HG03066 (cell line): ENCODE data around the gene FREM2.

Experiments used
- ATAC-seq: cut with Tn5 transposase; IDR thresholded peaks from one replicate; pipeline ENCODE4 v1.9.1; 2021; ENCODE audit warnings: low read depth; ENCODE audit not compliant: unreplicated experiment

FREM2 gene, protein sequence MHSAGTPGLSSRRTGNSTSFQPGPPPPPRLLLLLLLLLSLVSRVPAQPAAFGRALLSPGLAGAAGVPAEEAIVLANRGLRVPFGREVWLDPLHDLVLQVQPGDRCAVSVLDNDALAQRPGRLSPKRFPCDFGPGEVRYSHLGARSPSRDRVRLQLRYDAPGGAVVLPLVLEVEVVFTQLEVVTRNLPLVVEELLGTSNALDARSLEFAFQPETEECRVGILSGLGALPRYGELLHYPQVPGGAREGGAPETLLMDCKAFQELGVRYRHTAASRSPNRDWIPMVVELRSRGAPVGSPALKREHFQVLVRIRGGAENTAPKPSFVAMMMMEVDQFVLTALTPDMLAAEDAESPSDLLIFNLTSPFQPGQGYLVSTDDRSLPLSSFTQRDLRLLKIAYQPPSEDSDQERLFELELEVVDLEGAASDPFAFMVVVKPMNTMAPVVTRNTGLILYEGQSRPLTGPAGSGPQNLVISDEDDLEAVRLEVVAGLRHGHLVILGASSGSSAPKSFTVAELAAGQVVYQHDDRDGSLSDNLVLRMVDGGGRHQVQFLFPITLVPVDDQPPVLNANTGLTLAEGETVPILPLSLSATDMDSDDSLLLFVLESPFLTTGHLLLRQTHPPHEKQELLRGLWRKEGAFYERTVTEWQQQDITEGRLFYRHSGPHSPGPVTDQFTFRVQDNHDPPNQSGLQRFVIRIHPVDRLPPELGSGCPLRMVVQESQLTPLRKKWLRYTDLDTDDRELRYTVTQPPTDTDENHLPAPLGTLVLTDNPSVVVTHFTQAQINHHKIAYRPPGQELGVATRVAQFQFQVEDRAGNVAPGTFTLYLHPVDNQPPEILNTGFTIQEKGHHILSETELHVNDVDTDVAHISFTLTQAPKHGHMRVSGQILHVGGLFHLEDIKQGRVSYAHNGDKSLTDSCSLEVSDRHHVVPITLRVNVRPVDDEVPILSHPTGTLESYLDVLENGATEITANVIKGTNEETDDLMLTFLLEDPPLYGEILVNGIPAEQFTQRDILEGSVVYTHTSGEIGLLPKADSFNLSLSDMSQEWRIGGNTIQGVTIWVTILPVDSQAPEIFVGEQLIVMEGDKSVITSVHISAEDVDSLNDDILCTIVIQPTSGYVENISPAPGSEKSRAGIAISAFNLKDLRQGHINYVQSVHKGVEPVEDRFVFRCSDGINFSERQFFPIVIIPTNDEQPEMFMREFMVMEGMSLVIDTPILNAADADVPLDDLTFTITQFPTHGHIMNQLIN (N-terminal part only)

DNA sequence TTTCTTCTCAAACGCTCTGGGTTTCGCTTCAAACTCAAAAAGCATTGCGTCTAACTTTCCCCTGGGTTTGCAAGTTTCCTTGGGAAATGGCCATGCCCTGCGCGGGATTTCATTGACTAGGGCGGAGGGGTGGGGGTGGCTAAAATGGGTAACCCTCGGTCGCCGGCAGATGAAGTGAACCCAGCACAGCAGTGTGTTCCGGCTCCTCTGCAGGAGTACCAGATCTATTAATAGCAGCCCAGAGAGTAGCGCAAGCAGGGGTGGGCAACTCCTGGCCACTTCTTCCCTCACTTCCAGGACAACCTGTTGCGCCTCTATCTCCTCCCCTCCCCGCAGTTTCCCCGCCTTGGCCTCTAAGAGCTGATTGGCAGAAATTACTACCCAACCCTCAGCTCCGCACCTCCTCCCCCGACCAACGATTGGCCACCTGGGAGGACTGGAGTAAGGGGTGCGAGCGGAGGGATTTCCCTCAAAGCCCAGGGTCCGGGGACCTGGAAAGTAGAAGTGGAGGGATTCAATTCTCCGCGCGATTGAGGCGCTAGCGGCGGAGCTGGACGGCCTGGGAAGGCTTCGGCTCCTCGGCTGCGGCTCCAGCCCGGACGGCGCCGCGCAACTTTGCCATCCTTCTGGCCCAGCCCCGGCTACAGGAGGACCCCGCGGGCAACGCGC, at the start of gene FREM2:
Gene FREM2, plus strand, starts transcription at position 501 of the 669 bp plus-strand sequence. CDS start 268 bp downstream, outside the sequence.
- no peak for ATAC-seq

- no peak for ATAC-seq
Observed at GRCh38 chr13:38637576-38637975, 49.3 kb upstream of the FREM2 start.

DNA sequence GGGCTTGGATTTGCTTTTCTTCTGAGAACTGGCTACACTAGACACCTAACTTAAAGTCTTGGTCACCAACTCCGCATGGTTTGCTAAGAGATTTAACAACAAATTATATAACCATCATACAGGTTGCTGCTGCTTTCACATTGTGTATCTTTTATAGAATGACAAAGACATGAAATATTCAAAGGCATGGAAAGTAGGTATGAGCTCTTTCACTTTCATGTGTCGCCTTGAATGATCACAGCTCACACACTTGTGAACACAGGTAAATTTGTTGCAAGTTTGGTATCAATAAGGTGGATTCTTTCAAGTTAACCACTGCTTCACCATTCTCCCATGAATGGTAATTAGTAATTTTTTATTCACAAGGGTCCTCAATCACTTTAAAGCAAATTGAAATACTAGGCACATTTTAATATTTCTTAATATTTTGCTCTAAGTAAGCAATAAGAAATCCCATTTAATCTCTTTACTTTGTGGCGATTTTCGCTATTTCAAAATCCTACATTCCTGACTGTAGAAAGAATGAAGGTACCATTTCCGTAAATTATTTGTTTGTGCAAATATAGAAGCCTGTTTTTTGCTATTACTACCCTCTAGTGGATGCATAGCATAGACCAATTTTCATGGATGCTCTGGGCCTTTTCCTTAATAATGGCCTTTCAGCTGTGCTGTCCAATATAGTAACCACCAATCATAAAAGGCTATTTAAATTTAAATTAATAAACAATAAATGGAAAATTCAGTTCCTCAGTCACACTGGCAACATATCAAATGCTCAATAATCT, 45.5 kb upstream of the FREM2 start:
- ATAC-seq = no peak

DNA sequence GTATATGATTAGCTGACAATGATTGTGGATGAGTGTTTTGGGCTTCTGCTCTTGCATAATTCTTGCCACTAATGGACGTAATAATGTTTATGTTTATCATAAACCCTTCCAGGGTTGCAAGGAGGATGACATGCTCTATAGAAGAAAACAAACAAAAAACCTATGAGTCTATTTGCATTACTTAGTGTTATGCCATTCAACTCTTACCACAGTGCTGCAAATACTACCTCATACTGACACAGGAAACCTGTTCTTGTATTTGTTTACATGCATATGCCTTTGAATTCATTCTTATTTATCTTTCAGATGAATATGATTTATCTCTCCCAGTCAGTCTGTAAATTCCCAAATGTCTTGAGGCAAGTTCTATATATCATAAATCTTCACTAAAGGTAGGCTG, 39.6 kb upstream of the FREM2 start:
- no peak for ATAC-seq

- ATAC-seq = no peak
Observed at GRCh38 chr13:38648912-38649311, 38.0 kb upstream of the FREM2 start.

DNA sequence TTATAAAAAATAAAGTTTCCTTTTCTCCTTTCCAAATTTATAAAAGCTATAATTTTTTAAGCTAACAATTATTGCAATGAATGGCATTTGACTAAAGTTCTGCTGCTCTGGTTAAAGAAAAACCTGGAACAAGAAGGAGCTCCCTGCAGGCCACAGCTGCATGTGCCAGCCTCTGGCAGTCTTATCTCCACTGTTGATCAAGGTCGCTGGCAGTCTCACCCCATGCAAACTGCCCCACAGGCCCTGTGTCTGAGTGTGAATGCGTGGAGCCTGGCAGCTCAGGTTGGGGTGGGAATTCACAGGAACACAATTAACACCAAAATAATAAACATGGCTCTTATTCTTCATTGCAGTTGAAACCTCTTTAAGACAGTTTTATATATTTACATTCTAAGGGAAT, 30.2 kb upstream of the FREM2 start:
- ATAC-seq = no peak

DNA sequence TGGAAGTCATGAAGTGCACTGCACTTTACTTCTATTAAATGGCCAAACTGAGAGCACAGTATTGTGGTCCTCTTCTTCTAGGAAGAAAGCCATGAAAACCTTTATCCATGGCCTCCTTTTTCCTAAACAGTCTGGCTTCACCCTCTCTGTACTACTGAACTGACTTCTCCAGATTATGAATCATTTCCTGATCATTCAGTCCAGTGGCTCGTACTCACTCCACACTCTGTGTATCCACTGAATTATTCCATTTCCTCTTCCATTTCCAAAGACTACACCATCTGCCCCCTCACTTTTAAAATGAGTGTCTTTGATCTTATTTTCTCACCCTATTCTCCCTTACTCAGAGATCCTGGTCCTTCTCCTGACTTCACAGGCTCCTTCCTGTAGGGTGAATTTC, 29.7 kb upstream of the FREM2 start:
- no peak for ATAC-seq

DNA sequence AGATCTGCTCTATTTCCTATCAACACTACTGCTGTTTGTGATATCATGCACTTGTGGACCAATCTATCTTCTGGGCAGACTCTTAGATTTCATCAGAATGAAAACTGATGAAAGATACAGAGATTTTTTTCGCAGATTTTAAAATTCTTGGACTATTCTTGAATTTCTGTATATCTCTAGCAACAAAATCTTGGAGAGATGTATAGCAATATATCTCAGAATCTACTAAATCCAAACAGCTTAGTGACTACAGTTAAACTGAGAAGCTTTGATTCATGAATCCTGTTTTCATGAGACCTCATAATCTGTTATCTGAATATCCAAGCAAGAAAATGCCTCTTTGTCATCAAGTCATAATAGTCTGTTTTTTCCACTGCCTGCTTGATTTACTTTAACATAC, 28.0 kb upstream of the FREM2 start:
- no peak for ATAC-seq

DNA sequence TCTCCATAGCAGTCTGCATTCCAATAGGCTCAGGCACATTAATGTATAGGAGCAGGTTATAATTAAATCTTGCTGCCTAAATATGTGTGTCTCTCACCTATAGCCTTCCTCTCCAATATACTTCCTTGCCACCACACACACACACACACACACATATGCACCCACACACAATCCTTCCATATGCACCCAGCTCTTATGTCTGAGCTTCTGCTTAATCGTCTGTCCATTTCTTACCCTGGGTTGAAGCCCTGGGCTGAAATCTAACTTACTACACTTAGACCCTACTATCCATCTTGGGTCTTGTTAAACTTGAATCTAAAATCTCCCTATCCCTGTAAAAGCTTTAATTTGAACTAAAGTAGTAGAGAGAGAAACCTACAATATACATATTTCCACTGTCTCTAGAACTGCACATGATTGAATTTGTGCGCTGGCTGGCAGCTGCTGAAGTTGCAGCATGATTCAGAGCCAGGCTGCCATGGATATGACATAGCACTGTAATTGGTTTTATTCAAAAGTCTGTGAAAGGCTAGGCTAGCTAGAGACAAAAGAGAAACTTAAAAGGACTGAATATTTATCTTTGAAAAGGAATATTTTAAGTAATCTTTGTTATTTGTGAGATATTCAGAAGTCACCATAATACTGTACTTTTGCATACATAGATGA, 25.7 kb upstream of the FREM2 start:
- ATAC-seq = no peak

GRCh38 chr13:38662362-38662761, 24.5 kb upstream of the FREM2 start:
- ATAC-seq = no peak

GRCh38 chr13:38664906-38665305, 22.0 kb upstream of the FREM2 start:
- no peak for ATAC-seq

- ATAC-seq = no peak
Observed at GRCh38 chr13:38667526-38668109, 19.3 kb upstream of the FREM2 start.

DNA sequence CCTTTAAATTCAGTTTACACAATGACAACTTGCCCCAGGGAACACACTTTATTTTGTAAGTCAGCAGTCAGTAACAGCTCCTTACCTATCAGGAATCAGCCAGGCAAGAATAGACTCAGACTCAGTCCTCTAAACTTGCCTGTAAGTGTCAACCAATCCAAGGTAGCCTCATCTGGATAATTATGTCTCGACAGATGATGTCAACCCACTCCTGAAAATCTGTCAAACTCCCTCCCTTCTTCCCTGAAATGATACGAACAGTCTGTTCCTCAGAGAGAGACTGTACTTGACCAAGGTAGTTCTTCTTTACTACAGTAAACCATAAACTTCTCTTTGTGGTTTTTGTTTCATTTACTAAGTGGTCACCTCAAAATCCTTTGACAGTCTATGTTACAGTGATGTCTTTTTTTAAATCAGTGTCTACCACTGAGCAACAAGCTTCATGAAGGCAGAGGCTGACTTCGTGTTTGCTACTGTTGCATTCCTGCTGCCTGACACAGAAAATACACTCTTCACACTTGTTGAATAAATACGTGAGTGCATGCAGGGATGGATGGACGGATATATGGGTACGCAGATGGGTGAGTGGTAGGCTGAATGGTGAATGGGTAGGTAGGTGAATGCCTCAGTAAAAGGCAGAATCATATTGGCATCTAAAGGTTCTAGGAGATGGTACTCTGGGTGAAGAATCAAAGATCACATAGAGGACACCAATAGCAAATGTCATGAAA, 17.5 kb upstream of the FREM2 start:
- no peak for ATAC-seq

DNA sequence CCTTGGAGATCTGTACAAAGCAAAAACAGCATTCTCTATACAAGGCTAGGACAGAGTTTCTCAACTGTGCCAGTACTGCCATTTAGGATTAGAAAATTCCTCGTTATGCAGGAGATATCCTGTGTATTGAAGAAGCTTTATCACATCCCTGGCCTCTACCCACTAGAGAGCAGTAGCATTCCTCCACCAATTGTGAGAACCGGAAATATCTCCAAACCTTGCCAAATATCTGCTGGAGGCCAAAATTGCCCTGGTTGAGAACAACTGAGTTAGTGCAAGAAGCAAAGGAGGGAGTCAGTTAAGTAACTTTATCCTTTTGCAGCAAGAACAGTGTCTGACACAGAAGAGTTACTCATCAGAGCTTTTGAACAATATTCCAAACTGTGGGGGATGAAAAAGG, 16.2 kb upstream of the FREM2 start:
- ATAC-seq = no peak

- no peak for ATAC-seq
Observed at GRCh38 chr13:38671980-38672379, 14.9 kb upstream of the FREM2 start.

DNA sequence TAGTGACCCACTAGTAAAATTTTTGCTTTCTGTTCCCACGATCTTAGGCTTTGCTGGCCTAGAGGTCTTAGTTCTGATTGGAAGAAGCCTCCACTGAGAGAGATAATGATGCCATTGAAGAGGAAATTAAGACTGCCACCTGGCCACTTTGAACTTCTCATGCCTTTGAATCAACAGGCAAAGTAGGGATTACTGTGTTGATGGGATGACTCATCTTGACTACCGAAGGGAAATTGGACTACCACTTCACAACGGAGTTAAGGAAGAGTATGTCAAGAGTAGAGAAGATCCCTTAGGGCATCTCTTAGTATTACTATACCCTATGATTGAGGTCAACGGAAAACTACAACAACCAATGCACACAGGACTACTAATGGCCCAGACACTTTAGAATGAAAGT, 12.7 kb upstream of the FREM2 start:
- ATAC-seq = no peak

GRCh38 chr13:38680912-38681311, 6.0 kb upstream of the FREM2 start:
- no peak for ATAC-seq

DNA sequence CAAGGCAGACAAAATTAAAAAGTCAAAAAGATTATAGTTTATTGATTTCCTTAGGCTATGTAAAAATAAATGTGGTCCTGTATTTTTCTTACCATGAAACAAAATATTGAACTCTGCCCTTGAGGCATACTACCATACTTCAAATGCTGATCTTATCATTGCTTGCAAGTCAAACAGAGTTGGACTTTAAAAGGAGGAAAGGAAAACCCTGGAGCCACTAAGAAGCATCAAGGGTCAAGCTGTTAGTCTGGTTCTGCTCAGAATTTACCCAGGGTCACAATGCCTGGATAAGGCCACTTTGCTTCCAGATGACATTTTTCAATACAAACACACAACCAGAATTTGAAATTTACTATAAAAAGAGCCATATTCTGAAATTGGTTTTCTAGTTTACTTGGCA, 2.2 kb upstream of the FREM2 start:
- ATAC-seq = no peak
